Smooth muscle cell (in vitro differentiated cells): ENCODE results near the gene TGFBRAP1. TPM values are rescaled to one million over a fixed set of nuclear protein-coding genes. Genes with fewer than 3 reads are reported as not detected.

ENCODE experiments used
- DNase-seq: peaks from one replicate; lab custom pipeline; 2025; ENCODE audit not compliant: unreplicated experiment; lab: John Stamatoyannopoulos, UW
- H2AFZ ChIP-seq: fragments of 200-600 bp; sonication (generic); 2 replicates; pipeline ENCODE4 v1.6.0; 2016; ENCODE audit warnings: antibody characterized with exemption, low read depth, mild to moderate bottlenecking
- H3F3A ChIP-seq: fragments of 200-600 bp; sonication (generic); 2 replicates; pipeline ENCODE4 v1.6.0; 2017; ENCODE audit warnings: antibody characterized with exemption, low read depth
- H3K27ac ChIP-seq: fragments of 200-600 bp; sonication (generic); 2 replicates; pipeline ENCODE4 v1.5.1; 2016; ENCODE audit warnings: low read depth, mild to moderate bottlenecking
- H3K27me3 ChIP-seq: fragments of 200-600 bp; sonication (generic); 2 replicates; pipeline ENCODE4 v1.6.1; 2016; ENCODE audit warnings: low read depth, mild to moderate bottlenecking
- H3K36me3 ChIP-seq: fragments of 200-600 bp; sonication (generic); 2 replicates; pipeline ENCODE4 v1.5.1; 2016; ENCODE audit warnings: low read depth
- H3K4me1 ChIP-seq: fragments of 200-600 bp; sonication (generic); 2 replicates; pipeline ENCODE4 v1.5.1; 2016; ENCODE audit warnings: low read depth
- H3K4me2 ChIP-seq: fragments of 200-600 bp; sonication (generic); 2 replicates; pipeline ENCODE4 v1.6.0; 2016; ENCODE audit warnings: mild to moderate bottlenecking
- H3K4me3 ChIP-seq: fragments of 200-600 bp; sonication (generic); 2 replicates; pipeline ENCODE4 v1.5.1; 2016; ENCODE audit warnings: mild to moderate bottlenecking
- H3K79me2 ChIP-seq: fragments of 200-600 bp; sonication (generic); 2 replicates; pipeline ENCODE4 v1.6.0; 2016; ENCODE audit warnings: low read depth, mild to moderate bottlenecking
- H3K9ac ChIP-seq: fragments of 200-600 bp; sonication (generic); 2 replicates; pipeline ENCODE4 v1.6.0; 2016; ENCODE audit warnings: low read depth
- H3K9me3 ChIP-seq: fragments of 200-600 bp; sonication (generic); replicated peaks from 2 replicates; pipeline ENCODE4 v1.5.1; 2016; ENCODE audit warnings: low read depth
- H4K20me1 ChIP-seq: fragments of 200-600 bp; sonication (generic); 2 replicates; pipeline ENCODE4 v1.6.0; 2016; ENCODE audit warnings: low read depth
- WGBS: methylation state at CpG from one replicate; pipeline ENCODE4 v1.1.7; 2016; ENCODE audit warnings: low lambda C conversion rate; 5-methylcytosine and 5-hydroxymethylcytosine counted together
- polyA plus RNA-seq: library from polyadenylated mRNA; unstranded; fragments of >200 nt; fragmentation: Nextera tagmentation; extraction: Ambion mirVana; gene quantifications from 2 replicates; pipeline ENCODE4 v1.2.1, GENCODE V29; 2016
- total RNA-seq: library from RNA; depleted of rRNA; stranded (reverse); fragments of >200 nt; gene quantifications from 2 replicates; pipeline ENCODE4 v1.2.3, GENCODE V29; 2014
- TF ChIP-seq, protein P1 (sequence below): fragments of 200-600 bp; sonication (generic); IDR thresholded peaks from 2 replicates; pipeline ENCODE4 v1.5.1; 2017; ENCODE audit warnings: borderline replicate concordance, mild to moderate bottlenecking, antibody characterized with exemption; ENCODE audit not compliant: insufficient read depth, poor library complexity, severe bottlenecking

Gene TGFBRAP1
- total and polyA plus RNA-seq, 2 experiments from 2014 or later = 8.9 to 10.5 TPM

DNA sequence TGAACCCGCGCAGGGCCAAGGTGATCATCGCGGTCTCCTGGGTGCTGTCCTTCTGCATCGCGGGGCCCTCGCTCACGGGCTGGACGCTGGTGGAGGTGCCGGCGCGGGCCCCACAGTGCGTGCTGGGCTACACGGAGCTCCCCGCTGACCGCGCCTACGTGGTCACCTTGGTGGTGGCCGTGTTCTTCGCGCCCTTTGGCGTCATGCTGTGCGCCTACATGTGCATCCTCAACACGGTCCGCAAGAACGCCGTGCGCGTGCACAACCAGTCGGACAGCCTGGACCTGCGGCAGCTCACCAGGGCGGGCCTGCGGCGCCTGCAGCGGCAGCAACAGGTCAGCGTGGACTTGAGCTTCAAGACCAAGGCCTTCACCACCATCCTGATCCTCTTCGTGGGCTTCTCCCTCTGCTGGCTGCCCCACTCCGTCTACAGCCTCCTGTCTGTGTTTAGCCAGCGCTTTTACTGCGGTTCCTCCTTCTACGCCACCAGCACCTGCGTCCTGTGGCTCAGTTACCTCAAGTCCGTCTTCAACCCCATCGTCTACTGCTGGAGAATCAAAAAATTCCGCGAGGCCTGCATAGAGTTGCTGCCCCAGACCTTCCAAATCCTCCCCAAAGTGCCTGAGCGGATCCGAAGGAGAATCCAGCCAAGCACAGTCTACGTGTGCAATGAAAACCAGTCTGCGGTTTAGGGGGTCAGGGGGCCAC is 87.1 kb downstream of the TGFBRAP1 start:
- H3K4me3 ChIP-seq = no peak overlapping the region
- H3K27me3 ChIP-seq = no peaks in the 10 kb centered on the region
- no peak overlapping the region for H3K27ac ChIP-seq
- H3K9ac ChIP-seq = no peak overlapping the region
- H3K9me3 ChIP-seq = no peaks in the 10 kb centered on the region
- no peak overlapping the region for H2AFZ ChIP-seq
- TF ChIP-seq, protein P1, sequence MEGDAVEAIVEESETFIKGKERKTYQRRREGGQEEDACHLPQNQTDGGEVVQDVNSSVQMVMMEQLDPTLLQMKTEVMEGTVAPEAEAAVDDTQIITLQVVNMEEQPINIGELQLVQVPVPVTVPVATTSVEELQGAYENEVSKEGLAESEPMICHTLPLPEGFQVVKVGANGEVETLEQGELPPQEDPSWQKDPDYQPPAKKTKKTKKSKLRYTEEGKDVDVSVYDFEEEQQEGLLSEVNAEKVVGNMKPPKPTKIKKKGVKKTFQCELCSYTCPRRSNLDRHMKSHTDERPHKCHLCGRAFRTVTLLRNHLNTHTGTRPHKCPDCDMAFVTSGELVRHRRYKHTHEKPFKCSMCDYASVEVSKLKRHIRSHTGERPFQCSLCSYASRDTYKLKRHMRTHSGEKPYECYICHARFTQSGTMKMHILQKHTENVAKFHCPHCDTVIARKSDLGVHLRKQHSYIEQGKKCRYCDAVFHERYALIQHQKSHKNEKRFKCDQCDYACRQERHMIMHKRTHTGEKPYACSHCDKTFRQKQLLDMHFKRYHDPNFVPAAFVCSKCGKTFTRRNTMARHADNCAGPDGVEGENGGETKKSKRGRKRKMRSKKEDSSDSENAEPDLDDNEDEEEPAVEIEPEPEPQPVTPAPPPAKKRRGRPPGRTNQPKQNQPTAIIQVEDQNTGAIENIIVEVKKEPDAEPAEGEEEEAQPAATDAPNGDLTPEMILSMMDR = no peak
- H3K79me2 ChIP-seq = no peaks in the 10 kb centered on the region
- no peak for DNase-seq
- no peaks in the 10 kb centered on the region for H3F3A ChIP-seq
- no peaks in the 10 kb centered on the region for H3K36me3 ChIP-seq
- whole genome bisulfite sequencing = 96% methylated on average over 50 of the region's 50 CpGs
- H3K4me1 ChIP-seq = no peaks in the 10 kb centered on the region
- H3K4me2 ChIP-seq = no peak overlapping the region
- H4K20me1 ChIP-seq = no peaks in the 10 kb centered on the region

DNA sequence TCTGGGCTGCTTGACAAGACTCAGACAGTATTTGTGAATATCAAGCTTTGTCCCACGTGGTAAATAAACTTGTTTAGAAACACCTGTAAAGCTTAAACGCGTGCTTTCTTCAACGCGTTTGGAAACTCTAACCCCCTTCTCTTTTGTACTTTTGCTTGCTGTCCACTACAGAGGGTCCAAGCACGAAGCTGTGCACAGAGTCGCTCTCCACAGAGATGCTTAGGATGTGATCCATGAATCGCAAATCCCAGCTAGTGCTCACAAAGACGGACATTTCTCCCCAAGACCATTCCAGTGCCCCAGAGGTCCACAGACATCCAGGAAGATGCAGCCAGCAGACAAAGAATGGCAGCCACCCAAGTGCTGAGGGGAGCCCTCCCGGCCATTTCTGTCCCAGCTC is 88.1 kb downstream of the TGFBRAP1 start, which contains the start of gene GPR45:
GPR45 (plus strand) TSS at position 301 of the 400 bp plus-strand sequence. CDS start 116 bp downstream, outside the sequence.
- H4K20me1 ChIP-seq = no peaks in the 10 kb centered on the region
- no peaks in the 10 kb centered on the region for H3K36me3 ChIP-seq
- TF ChIP-seq, protein P1 = no peak
- WGBS = 94% methylated on average over 10 of the region's 10 CpGs
- H3K4me3 ChIP-seq = no peak within 1 kb of the TSS
- no peak within 1 kb of the TSS for H3K9ac ChIP-seq
- H3K27ac ChIP-seq = peak within 1 kb of the TSS; percentile 45
- H3K4me2 ChIP-seq = no peak within 1 kb of the TSS
- no peak within 1 kb of the TSS for H2AFZ ChIP-seq
- no peaks in the 10 kb centered on the region for H3K79me2 ChIP-seq
- no peaks in the 10 kb centered on the region for H3F3A ChIP-seq
- DNase-seq = no peak
- H3K4me1 ChIP-seq = no peaks in the 10 kb centered on the region
- no peaks in the 10 kb centered on the region for H3K27me3 ChIP-seq
- H3K9me3 ChIP-seq = no peaks in the 10 kb centered on the region

DNA sequence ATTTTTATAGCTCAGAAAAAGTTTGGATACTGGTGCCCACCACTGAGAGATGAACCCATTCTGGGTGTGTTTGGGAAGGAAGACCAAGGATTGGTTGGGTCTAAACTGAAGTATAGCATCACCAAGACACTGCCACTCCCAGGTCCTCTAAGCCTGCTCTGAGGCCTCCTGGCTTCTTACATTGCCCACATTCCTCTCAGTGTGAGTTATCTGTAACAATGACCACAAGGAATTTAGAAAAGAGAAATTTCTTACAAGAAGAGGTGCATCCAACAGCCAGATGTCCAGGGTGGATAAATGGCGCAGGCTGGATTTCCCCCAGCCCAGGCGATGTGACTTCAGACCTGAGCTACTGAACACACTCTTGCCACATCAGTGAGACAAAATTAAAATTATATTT is 89.6 kb downstream of the TGFBRAP1 start:
- Histone ChIP-seq H2AFZ (no peak overlapping the region), H3F3A (no peaks in the 10 kb centered on the region), H4K20me1 (no peaks in the 10 kb centered on the region), H3K36me3 (no peaks in the 10 kb centered on the region), H3K79me2 (no peaks in the 10 kb centered on the region), H3K9me3 (no peaks in the 10 kb centered on the region), H3K4me1 (no peaks in the 10 kb centered on the region), H3K4me3 (no peak overlapping the region), H3K27me3 (no peaks in the 10 kb centered on the region), H3K4me2 (peak overlapping the region; percentile 2), H3K9ac (no peak overlapping the region), H3K27ac (peak overlapping the region; percentile 45)
- 32% methylated on average over 2 of the region's 2 CpGs for WGBS
- DNase-seq = no peak
- TF ChIP-seq, protein P1 = no peak
